Upper lobe of left lung (tissue), 6 donors: ENCODE data around the gene TDRD12. TPM values are rescaled to one million over a fixed set of nuclear protein-coding genes. Genes with fewer than 3 reads are reported as not detected.

ENCODE experiments used
- ATAC-seq, 2 donors: fragments of 200-7000 bp; cut with Tn5 transposase; one replicate each; pipeline ENCODE4 v1.9.1; 2022; ENCODE audit warnings: mild to moderate bottlenecking in 2 of 2, moderate library complexity in 2 of 2; ENCODE audit not compliant: low FRiP score in 2 of 2
- DNase-seq, 2 donors: peaks; one replicate each; pipeline ENCODE4 v3.0.0-alpha.2; 2019 to 2020
- H3K27ac ChIP-seq, 4 donors: fragments of 200-600 bp; sonication (generic); one replicate each; pipeline ENCODE4 v1.5.1; 2016 to 2019
- H3K27me3 ChIP-seq, 4 donors: fragments of 200-600 bp; sonication (generic); one replicate each; pipeline ENCODE4 v1.5.1; 2017 to 2019
- H3K36me3 ChIP-seq, 4 donors: fragments of 200-600 bp; sonication (generic); one replicate each; pipeline ENCODE4 v1.5.1; 2016 to 2019
- H3K4me1 ChIP-seq, 4 donors: fragments of 200-600 bp; sonication (generic); one replicate each; pipeline ENCODE4 v1.5.1; 2018 to 2019
- H3K4me3 ChIP-seq, 4 donors: fragments of 200-600 bp; sonication (generic); one replicate each; pipeline ENCODE4 v1.5.1; 2017 to 2019; ENCODE audit warnings: mild to moderate bottlenecking in 2 of 4, moderate library complexity in 1 of 4
- H3K9me3 ChIP-seq, 4 donors: fragments of 200-600 bp; sonication (generic); one replicate each; pipeline ENCODE4 v1.5.1; 2018 to 2019
- CTCF ChIP-seq, 6 experiments: fragments of 450-650 bp in 4 of 6; fragments of 200-600 bp in 2 of 6; sonication (generic) in 2 of 6; IDR thresholded peaks; one replicate each; pipeline ENCODE4 v1.5.1; 2016 to 2019; ENCODE audit warnings: antibody characterized with exemption in 6 of 6
- EP300 ChIP-seq, 4 donors: sonication (generic); formaldehyde crosslinking; IDR thresholded peaks; one replicate each; pipeline ENCODE4 v1.5.1; 2017; ENCODE audit warnings: antibody characterized with exemption in 4 of 4, control low read depth in 2 of 4
- POLR2A ChIP-seq, 4 donors: fragments of 450-650 bp; IDR thresholded peaks; one replicate each; pipeline ENCODE4 v1.5.1; 2016 to 2017; ENCODE audit warnings: antibody characterized with exemption in 4 of 4, mild to moderate bottlenecking in 2 of 4
- POLR2AphosphoS5 ChIP-seq, 2 donors: sonication (generic); formaldehyde crosslinking; IDR thresholded peaks; one replicate each; pipeline ENCODE4 v1.5.1; 2017; ENCODE audit warnings: antibody characterized with exemption in 2 of 2
- whole genome bisulfite sequencing, 2 donors: methylation state at CpG; one replicate each; pipeline ENCODE4 v1.1.5; 2017 to 2018; 5-methylcytosine and 5-hydroxymethylcytosine counted together
- total RNA-seq, 6 donors: library from RNA; depleted of rRNA in 4 of 6; stranded (reverse); fragments of >200 nt in 4 of 6; gene quantifications; one replicate each; pipeline versions ENCODE4 v1.1.0 to v1.2.1, GENCODE V29; 2016 to 2021
- donor health status: DM: no; HTN: no; CAD: no; lungs with moderate emphysema.
- donor health status: DM: no; HTN: yes; CAD: no; lungs with severe emphysema.

Gene TDRD12
- total RNA-seq, 6 donors from 2014 or later, result 0.15 to 4.0 (median 0.38) TPM; not detected in 2

- Histone ChIP-seq H3K27ac (no peak overlapping the region), H3K9me3 (no peaks in the 10 kb centered on the region), H3K4me1 (peaks cover 10 to 18% (median 13%) of the 10 kb centered on the region in 4 donors), H3K4me3 (no peak overlapping the region), H3K36me3 (no peaks in the 10 kb centered on the region), H3K27me3 (no peaks in the 10 kb centered on the region)
- WGBS, 2 donors, result 95 to 99% methylated on average over 6 of the region's 6 CpGs
- TF ChIP-seq POLR2A (IDR thresholded peaks at IDR 0.05) (no peak), CTCF (IDR thresholded peaks at IDR 0.05) (no peak), EP300 (IDR thresholded peaks at IDR 0.05) (no peak), POLR2AphosphoS5 (IDR thresholded peaks at IDR 0.05) (no peak)
- DNase-seq, result no peak
- no peak for ATAC-seq
These were observed 32.6 kb upstream of the TDRD12 start for GRCh38 chr19:32686847-32687475.

- Histone ChIP-seq H3K9me3 (no peaks in the 10 kb centered on the region), H3K4me1 (peaks cover 12 to 24% (median 16%) of the 10 kb centered on the region in 4 donors), H3K36me3 (no peaks in the 10 kb centered on the region), H3K27me3 (no peaks in the 10 kb centered on the region), H3K4me3 (no peak overlapping the region), H3K27ac (no peak overlapping the region)
- 79 to 83% methylated on average over 4 of the region's 4 CpGs for WGBS, 2 donors
- TF ChIP-seq EP300 (IDR thresholded peaks at IDR 0.05) (no peak), POLR2A (IDR thresholded peaks at IDR 0.05) (no peak), CTCF (IDR thresholded peaks at IDR 0.05) (no peak), POLR2AphosphoS5 (IDR thresholded peaks at IDR 0.05) (no peak)
- DNase-seq, result no peak
- ATAC-seq, result no peak
These were observed 31.9 kb upstream of the TDRD12 start for GRCh38 chr19:32687681-32688080.

- TF ChIP-seq EP300 (IDR thresholded peaks at IDR 0.05) (no peak), CTCF (IDR thresholded peaks at IDR 0.05) (no peak), POLR2A (IDR thresholded peaks at IDR 0.05) (no peak), POLR2AphosphoS5 (IDR thresholded peaks at IDR 0.05) (no peak)
- Histone ChIP-seq H3K9me3 (no peaks in the 10 kb centered on the region), H3K4me1 (peaks cover 19 to 30% (median 22%) of the 10 kb centered on the region in 4 donors), H3K4me3 (no peak overlapping the region), H3K36me3 (no peaks in the 10 kb centered on the region), H3K27me3 (no peaks in the 10 kb centered on the region), H3K27ac (no peak overlapping the region)
- WGBS, 2 donors, result 61 to 82% methylated on average over 1 of the region's 1 CpG
- DNase-seq (no peak), ATAC-seq (no peak)
These were observed 31.3 kb upstream of the TDRD12 start for GRCh38 chr19:32688311-32688710.

- ATAC-seq (peak; percentile 93 to 96), DNase-seq (peak; percentile 94 to 95)
- Histone ChIP-seq H3K36me3 (no peaks in the 10 kb centered on the region), H3K4me1 (peaks cover 46 to 61% (median 52%) of the 10 kb centered on the region in 4 donors), H3K9me3 (no peaks in the 10 kb centered on the region), H3K27me3 (no peaks in the 10 kb centered on the region), H3K27ac (peak within 1 kb of the TSS; percentile 85 to 91 (median 88)), H3K4me3 (peak within 1 kb of the TSS; percentile 63 to 93 (median 77))
- TF ChIP-seq POLR2A (IDR thresholded peaks at IDR 0.05) (peak in 3 of 4 donors; percentile 43 to 87 (median 84)), CTCF (IDR thresholded peaks at IDR 0.05) (no peak), POLR2AphosphoS5 (IDR thresholded peaks at IDR 0.05) (peak; percentile 49 to 79)
- WGBS, 2 donors, result 11 to 24% methylated on average over 8 to 15 of the region's 32 CpGs
These were observed 28.1 kb upstream of the TDRD12 start, which contains the start of gene NUDT19 for GRCh38 chr19:32691291-32691951. TSS of gene NUDT19 (plus strand) at chr19:32691821. CDS start at chr19:32691961, 140 bp downstream.
